Tibial nerve (tissue), 4 donors: ENCODE measurements around the gene ARHGEF28. TPM values are rescaled to one million over a fixed set of nuclear protein-coding genes. Genes with fewer than 3 reads are reported as not detected.

ENCODE experiments used
- DNase-seq, 2 donors: peaks; one replicate each; pipeline ENCODE4 v3.0.0-alpha.2; 2019; ENCODE audit warnings: low spot score in 2 of 2
- H3K27ac ChIP-seq, 4 donors: fragments of 200-600 bp; sonication (generic) in 3 of 4; one replicate each; pipeline ENCODE4 v1.5.1; 2017 to 2019; ENCODE audit warnings: mild to moderate bottlenecking in 1 of 4
- H3K27me3 ChIP-seq, 2 donors: fragments of 200-600 bp; sonication (generic) in 1 of 2; one replicate each; pipeline versions ENCODE4 v1.5.1 to v1.6.0; 2017 to 2019
- H3K36me3 ChIP-seq, 3 donors: fragments of 200-600 bp; sonication (generic); one replicate each; pipeline ENCODE4 v1.5.1; 2018 to 2019
- H3K4me1 ChIP-seq, 4 donors: fragments of 200-600 bp; sonication (generic) in 3 of 4; one replicate each; pipeline ENCODE4 v1.5.1; 2017 to 2019
- H3K4me3 ChIP-seq, 4 donors: fragments of 200-600 bp; sonication (generic) in 3 of 4; one replicate each; pipeline ENCODE4 v1.5.1; 2017 to 2019; ENCODE audit warnings: mild to moderate bottlenecking in 1 of 4, moderate library complexity in 1 of 4
- H3K9me3 ChIP-seq, 4 donors: fragments of 200-600 bp; sonication (generic) in 3 of 4; one replicate each; pipeline ENCODE4 v1.5.1; 2017 to 2019
- EP300 ChIP-seq, 2 donors: sonication (generic); formaldehyde crosslinking; IDR thresholded peaks; one replicate each; pipeline ENCODE4 v1.6.1; 2017; ENCODE audit warnings: antibody characterized with exemption in 2 of 2, mild to moderate bottlenecking in 1 of 2
- POLR2A ChIP-seq, 2 donors: fragments of 450-650 bp; IDR thresholded peaks; one replicate each; pipeline ENCODE4 v1.6.1; 2017; ENCODE audit warnings: antibody characterized with exemption in 2 of 2, mild to moderate bottlenecking in 2 of 2, moderate library complexity in 2 of 2
- whole genome bisulfite sequencing, 2 donors: methylation state at CpG; one replicate each; pipeline ENCODE4 v1.1.5; 2018; 5-methylcytosine and 5-hydroxymethylcytosine counted together
- total RNA-seq, 4 donors: library from RNA; depleted of rRNA; stranded (reverse); fragments of >200 nt; gene quantifications; one replicate each; pipeline ENCODE4 v1.1.0, GENCODE V29; 2016
- TF ChIP-seq, protein P1 (sequence below), 5 experiments: fragments of 200-600 bp in 3 of 5; fragments of 450-650 bp in 2 of 5; sonication (generic) in 3 of 5; IDR thresholded peaks; one replicate each; pipeline ENCODE4 v1.5.1; 2016 to 2019; ENCODE audit warnings: antibody characterized with exemption in 5 of 5, mild to moderate bottlenecking in 3 of 5, moderate library complexity in 2 of 5

The ARHGEF28 gene
- total RNA-seq, 4 donors from 2014 or later = 66.0 to 83.9 (median 72.5) TPM

DNA sequence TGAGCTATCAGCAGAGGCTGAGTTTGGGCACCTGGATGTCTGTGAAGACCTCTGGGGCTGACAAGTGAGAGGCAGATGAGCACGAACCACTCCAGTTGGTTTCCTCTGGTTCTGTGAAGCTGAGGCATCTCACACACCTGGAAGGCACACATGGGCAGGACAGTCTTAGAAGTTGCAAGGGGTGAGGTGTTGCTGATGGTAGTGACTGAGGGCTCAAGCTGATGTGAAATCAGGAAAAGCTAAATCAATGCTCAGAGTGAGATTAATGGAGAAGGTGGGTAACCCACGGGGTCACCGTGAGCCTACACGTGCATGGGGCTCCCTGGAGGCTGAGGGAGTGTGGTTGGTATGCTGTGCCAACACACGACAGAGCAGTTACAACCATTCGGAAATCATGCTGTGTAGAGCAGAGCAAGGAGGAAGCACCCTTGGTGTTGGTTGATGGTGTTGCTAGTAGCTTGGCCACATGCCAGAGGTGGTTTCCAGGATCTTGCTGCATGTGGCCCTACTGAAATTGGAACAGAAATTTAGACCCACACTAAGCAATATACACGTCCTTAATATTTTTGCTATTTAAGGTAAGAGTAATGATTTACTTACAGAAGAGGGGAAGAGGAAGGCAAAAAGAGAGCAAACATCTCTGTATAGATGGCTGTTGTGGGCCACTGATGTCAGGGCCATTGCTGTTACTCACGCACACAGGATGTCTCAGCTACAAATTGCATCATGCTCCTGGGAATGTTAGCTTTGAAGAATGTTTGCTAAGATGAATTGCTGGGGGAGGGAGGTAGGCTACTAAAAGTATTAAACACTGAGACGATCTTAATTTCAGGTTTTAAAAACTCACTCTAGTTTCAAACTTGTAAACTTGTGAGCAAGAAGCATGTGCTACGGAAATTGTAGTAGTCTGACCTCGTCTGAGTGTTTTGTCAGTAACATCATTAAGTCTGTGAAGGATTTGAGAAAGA lies 170.5 kb downstream of the ARHGEF28 start:
- WGBS, 2 donors = 63 to 67% methylated on average over 11 of the region's 11 CpGs
- H3K27ac ChIP-seq = peak overlapping the region in 2 of 4 donors; percentile 13 to 53

DNA sequence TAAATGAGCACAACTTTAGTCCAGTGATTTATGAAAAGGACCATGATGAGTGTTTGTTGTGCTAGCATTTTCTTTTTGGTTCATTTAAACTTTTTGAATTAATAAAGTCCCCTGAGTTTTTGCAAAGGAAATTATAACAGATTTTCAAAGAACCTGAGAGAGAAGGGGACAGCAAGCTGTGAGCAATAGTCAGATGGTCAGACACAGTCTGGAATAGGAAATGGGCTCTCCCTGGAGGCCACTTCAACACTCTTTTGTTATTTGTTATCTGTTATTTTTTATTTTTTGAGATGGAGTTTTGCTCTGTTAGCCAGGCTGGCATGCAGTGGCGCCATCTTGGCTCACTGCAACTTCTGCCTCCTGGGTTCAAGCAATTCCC lies 171.1 kb downstream of the ARHGEF28 start:
- TF ChIP-seq EP300 (IDR thresholded peaks at IDR 0.05) = no peak
- TF ChIP-seq, protein P1, sequence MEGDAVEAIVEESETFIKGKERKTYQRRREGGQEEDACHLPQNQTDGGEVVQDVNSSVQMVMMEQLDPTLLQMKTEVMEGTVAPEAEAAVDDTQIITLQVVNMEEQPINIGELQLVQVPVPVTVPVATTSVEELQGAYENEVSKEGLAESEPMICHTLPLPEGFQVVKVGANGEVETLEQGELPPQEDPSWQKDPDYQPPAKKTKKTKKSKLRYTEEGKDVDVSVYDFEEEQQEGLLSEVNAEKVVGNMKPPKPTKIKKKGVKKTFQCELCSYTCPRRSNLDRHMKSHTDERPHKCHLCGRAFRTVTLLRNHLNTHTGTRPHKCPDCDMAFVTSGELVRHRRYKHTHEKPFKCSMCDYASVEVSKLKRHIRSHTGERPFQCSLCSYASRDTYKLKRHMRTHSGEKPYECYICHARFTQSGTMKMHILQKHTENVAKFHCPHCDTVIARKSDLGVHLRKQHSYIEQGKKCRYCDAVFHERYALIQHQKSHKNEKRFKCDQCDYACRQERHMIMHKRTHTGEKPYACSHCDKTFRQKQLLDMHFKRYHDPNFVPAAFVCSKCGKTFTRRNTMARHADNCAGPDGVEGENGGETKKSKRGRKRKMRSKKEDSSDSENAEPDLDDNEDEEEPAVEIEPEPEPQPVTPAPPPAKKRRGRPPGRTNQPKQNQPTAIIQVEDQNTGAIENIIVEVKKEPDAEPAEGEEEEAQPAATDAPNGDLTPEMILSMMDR (IDR thresholded peaks at IDR 0.05) = no peak
- TF ChIP-seq POLR2A (IDR thresholded peaks at IDR 0.05) = no peak
- H3K27ac ChIP-seq = peak overlapping the region in 1 of 4 donors; percentile 7
- H3K4me3 ChIP-seq = no peak overlapping the region
- DNase-seq = no peak
- H3K27me3 ChIP-seq = no peaks in the 10 kb centered on the region
- no peaks in the 10 kb centered on the region for H3K9me3 ChIP-seq
- H3K36me3 ChIP-seq = no peaks in the 10 kb centered on the region
- peaks cover 0 to 30% (median 0%) of the 10 kb centered on the region in 4 donors for H3K4me1 ChIP-seq
- WGBS, 2 donors = 95% methylated on average over 1 of the region's 1 CpG

More for the DNA sequence above, 170.5 kb downstream of the ARHGEF28 start:
- peak; percentile 25 to 48 for DNase-seq
- Histone ChIP-seq H3K4me1 (peaks cover 0 to 35% (median 0%) of the 10 kb centered on the region in 4 donors), H3K36me3 (no peaks in the 10 kb centered on the region), H3K9me3 (no peaks in the 10 kb centered on the region), H3K27me3 (no peaks in the 10 kb centered on the region), H3K4me3 (no peak overlapping the region)
- TF ChIP-seq POLR2A (IDR thresholded peaks at IDR 0.05) = no peak
- TF ChIP-seq, protein P1 (IDR thresholded peaks at IDR 0.05) = no peak
- peak in 1 of 2 donors; percentile 19 for TF ChIP-seq EP300 (IDR thresholded peaks at IDR 0.05)

DNA sequence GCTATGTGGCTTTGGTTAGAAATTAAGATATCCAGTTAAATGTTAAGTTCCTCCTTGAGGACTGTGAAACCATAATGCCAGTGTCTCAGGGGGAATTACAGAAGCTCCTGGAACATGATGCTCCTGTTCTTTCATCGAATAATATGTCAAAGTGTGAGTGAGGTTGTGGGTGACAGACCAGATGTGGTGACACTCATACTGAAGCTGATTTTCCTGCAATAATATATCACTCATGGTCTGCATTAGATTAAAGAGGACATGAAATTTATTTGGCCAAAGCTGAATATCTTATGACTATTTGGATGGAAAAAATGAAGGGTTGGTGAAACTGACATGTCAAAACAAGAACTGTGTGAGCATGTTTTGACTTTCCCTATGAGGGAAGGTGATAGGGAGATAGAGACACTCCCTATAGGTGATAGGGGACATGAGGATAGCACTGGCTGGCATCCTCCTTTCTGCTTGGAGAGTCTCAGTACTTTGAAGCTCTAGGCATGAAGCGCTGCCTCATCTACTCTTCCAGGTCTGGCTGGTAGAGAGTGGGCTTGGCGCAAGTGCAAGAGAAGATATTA lies 173.5 kb downstream of the ARHGEF28 start:
- Histone ChIP-seq H3K4me3 (no peak overlapping the region), H3K4me1 (peaks cover 0 to 22% (median 0%) of the 10 kb centered on the region in 4 donors), H3K36me3 (no peaks in the 10 kb centered on the region), H3K27ac (no peak overlapping the region), H3K27me3 (no peaks in the 10 kb centered on the region), H3K9me3 (no peaks in the 10 kb centered on the region)
- TF ChIP-seq POLR2A (IDR thresholded peaks at IDR 0.05) = no peak
- TF ChIP-seq, protein P1 (IDR thresholded peaks at IDR 0.05) = no peak
- no peak for TF ChIP-seq EP300 (IDR thresholded peaks at IDR 0.05)
- WGBS, 2 donors = 93 to 95% methylated on average over 3 of the region's 3 CpGs
- DNase-seq = no peak

DNA sequence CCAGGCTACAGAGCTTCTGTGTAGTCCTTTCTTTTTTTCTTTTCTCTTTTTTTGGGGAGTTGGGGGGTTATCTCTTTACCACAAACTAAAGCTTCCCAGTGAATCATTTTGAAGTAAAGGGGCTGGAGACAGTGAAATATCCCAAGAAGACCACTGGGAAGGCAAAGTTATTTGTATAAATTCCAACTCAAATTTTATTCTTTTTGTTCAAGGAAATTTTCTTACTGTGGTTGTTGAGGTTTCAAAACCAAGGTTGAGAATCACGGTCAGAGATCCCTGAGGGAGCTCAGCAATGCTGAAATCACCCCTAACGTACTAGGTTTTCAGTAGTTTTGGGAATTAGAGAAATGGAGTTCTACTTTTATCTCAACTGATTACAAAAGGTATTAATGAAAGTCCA lies 175.7 kb downstream of the ARHGEF28 start:
- Histone ChIP-seq H3K9me3 (no peaks in the 10 kb centered on the region), H3K36me3 (no peaks in the 10 kb centered on the region)

More for the DNA sequence above, 175.7 kb downstream of the ARHGEF28 start:
- Histone ChIP-seq H3K4me1 (peaks cover 0 to 9% (median 0%) of the 10 kb centered on the region in 4 donors), H3K4me3 (no peak overlapping the region), H3K27me3 (no peaks in the 10 kb centered on the region), H3K27ac (peak overlapping the region in 1 of 4 donors; percentile 46)
- no peak for DNase-seq
- TF ChIP-seq POLR2A (IDR thresholded peaks at IDR 0.05) (no peak), EP300 (IDR thresholded peaks at IDR 0.05) (no peak)
- TF ChIP-seq, protein P1 (IDR thresholded peaks at IDR 0.05) = no peak
- WGBS, 2 donors = 69 to 76% methylated on average over 2 of the region's 2 CpGs
